PC-3 (cell line): ENCODE data around the gene SH3BGRL3. TPM values are rescaled to one million over a fixed set of nuclear protein-coding genes. Genes with fewer than 3 reads are reported as not detected.

Source experiments
- ATAC-seq: fragments of 200-7000 bp; cut with Tn5 transposase; 2 replicates; pipeline ENCODE4 v1.9.1; 2020; ENCODE audit warnings: mild to moderate bottlenecking, moderate library complexity
- BruUV-seq: library from RNA; stranded (reverse); fragments of 400-500 nt; replicated peaks from 2 replicates; lab custom pipeline; 2021; lab: Mats Ljungman, UMichigan
- CTCF ChIA-PET: fragments of 300-600 bp; sonication (Branson Sonifier 250); formaldehyde crosslinking; loops from one replicate; lab custom pipeline; 2022; ENCODE audit warnings: antibody characterized with exemption; lab: Charles Lee
- POLR2A ChIA-PET: fragments of 300-600 bp; sonication (Branson Sonifier 250); formaldehyde crosslinking; loops from one replicate; lab custom pipeline; 2022; ENCODE audit warnings: antibody characterized with exemption; ENCODE audit not compliant: unreplicated experiment; lab: Charles Lee
- DNase-seq: peaks from one replicate; pipeline ENCODE4 v3.0.0-alpha.2; 2015
- H2AFZ ChIP-seq: fragments of 300-600 bp; sonication (generic); 2 replicates; pipeline ENCODE4 v1.6.0; 2016; ENCODE audit warnings: antibody characterized with exemption, low read length
- H3F3A ChIP-seq: fragments of 300-600 bp; sonication (generic); one replicate; pipeline ENCODE4 v1.6.0; 2017; ENCODE audit warnings: antibody characterized with exemption, low read length, control low read depth, mild to moderate bottlenecking; ENCODE audit not compliant: unreplicated experiment
- H3K27ac ChIP-seq: fragments of 300-600 bp; sonication (generic); 2 replicates; pipeline ENCODE4 v1.5.1; 2016; ENCODE audit warnings: mild to moderate bottlenecking, low read length
- H3K27me3 ChIP-seq: fragments of 300-600 bp; sonication (generic); 2 replicates; pipeline ENCODE4 v1.6.1; 2016; ENCODE audit warnings: low read length, mixed read lengths
- H3K36me3 ChIP-seq: fragments of 300-600 bp; sonication (generic); 2 replicates; pipeline ENCODE4 v1.6.1; 2016; ENCODE audit warnings: low read depth, mixed run types, low read length, mixed read lengths
- H3K4me1 ChIP-seq: fragments of 300-600 bp; sonication (generic); 2 replicates; pipeline ENCODE4 v1.5.1; 2016; ENCODE audit warnings: low read length; ENCODE audit not compliant: insufficient read depth
- H3K4me2 ChIP-seq: fragments of 300-600 bp; sonication (generic); 2 replicates; pipeline ENCODE4 v1.6.0; 2016; ENCODE audit warnings: low read length
- H3K4me3 ChIP-seq: fragments of 300-600 bp; sonication (generic); 2 replicates; pipeline ENCODE4 v1.5.1; 2016; ENCODE audit warnings: mild to moderate bottlenecking, low read length, mixed read lengths
- H3K79me2 ChIP-seq: fragments of 300-600 bp; sonication (generic); 2 replicates; pipeline ENCODE4 v1.6.1; 2017; ENCODE audit warnings: low read length, mixed read lengths
- H3K9ac ChIP-seq: fragments of 300-600 bp; sonication (generic); 2 replicates; pipeline ENCODE4 v1.6.0; 2016; ENCODE audit warnings: mild to moderate bottlenecking, low read length
- H3K9me2 ChIP-seq: fragments of 300-600 bp; sonication (generic); replicated peaks from 2 replicates; pipeline ENCODE4 v1.6.1; 2016; ENCODE audit warnings: mixed run types, low read length, mixed read lengths
- H3K9me3 ChIP-seq: fragments of 300-600 bp; sonication (generic); 2 replicates; pipeline ENCODE4 v1.6.1; 2016; ENCODE audit warnings: low read length, mixed read lengths
- H4K20me1 ChIP-seq: fragments of 300-600 bp; sonication (generic); 2 replicates; pipeline ENCODE4 v1.6.1; 2016; ENCODE audit warnings: low read length, mixed read lengths
- CTCF ChIP-seq: fragments of 300-600 bp; sonication (generic); conservative IDR thresholded peaks from 2 replicates; pipeline ENCODE4 v1.5.1; 2017; ENCODE audit warnings: antibody characterized with exemption, low read depth, mild to moderate bottlenecking, low read length
- EZH2 ChIP-seq: fragments of 300-600 bp; sonication (generic); IDR thresholded peaks from one replicate; pipeline ENCODE4 v1.6.1; 2017; ENCODE audit warnings: antibody characterized with exemption, mild to moderate bottlenecking, low read length; ENCODE audit not compliant: unreplicated experiment
- EZH2phosphoT487 ChIP-seq: fragments of 300-600 bp; sonication (generic); IDR thresholded peaks from 2 replicates; pipeline ENCODE4 v1.6.1; 2018; ENCODE audit warnings: mild to moderate bottlenecking, antibody characterized with exemption, low read length, borderline replicate concordance
- intact Hi-C: fragments of 100-400 bp; cut with micrococcal nuclease; formaldehyde crosslinking; loops from 2 replicates; pipeline ENCODE4 v1.9.0; 2023
- total RNA-seq: library from RNA; depleted of rRNA; stranded (reverse); fragments of >200 nt; gene quantifications from 2 replicates; pipeline ENCODE4 v1.2.3, GENCODE V29; 2014

The SH3BGRL3 gene
- total RNA-seq, 1 experiment from 2014 or later, result 181 TPM

DNA sequence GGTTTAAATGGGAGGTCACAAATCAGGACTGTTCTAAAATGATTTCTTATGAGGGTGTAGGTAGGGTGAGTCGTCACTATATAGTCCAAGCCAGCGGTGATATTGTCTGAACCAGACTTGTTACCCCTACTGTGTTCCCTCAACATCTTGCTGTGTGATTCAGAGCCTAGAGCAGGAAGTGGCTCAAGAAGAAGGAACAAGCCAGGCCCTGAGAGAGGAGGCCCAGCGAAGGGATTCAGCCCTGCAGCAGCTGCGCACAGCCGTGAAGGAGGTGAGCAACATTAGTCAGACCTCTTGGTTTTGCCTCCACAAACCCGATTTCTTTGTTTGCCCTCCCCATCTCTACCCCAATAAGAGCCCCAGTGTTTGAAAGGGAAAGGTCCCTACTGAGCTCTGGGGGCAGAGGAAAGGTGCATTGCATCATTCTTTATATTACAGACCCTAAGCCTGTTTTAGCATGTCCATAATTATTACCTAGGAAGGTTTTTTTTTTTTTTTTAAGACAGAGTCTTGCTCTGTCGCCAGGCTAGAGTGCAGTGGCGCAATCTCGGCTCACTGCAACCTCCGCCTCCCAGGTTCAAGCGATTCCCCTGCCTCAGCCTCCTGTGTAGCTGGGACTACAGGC, 5.0 kb upstream of the SH3BGRL3 start:
- H3F3A ChIP-seq, result peaks cover 38% of the 10 kb centered on the region
- H3K4me2 ChIP-seq, result peak overlapping the region; percentile 73; the same call in 1 of the 2 replicates
- intact Hi-C loops, result loop anchor here (1.0 kb wide), 1 partner anchor 41 kb away; the partner anchor contains the start of gene CEP85
- CTCF ChIA-PET, result interaction anchor here (0.5 kb wide), 1 partner anchor 101 kb away, joined by 5 read pairs; no protein-coding TSS in a partner anchor
- no peak for TF ChIP-seq EZH2phosphoT487
- TF ChIP-seq CTCF, result no peak
- no peak for TF ChIP-seq EZH2
- peak overlapping the region; percentile 99 for H3K27ac ChIP-seq
- no peaks in the 10 kb centered on the region for H3K9me3 ChIP-seq
- H3K4me3 ChIP-seq, result no peak overlapping the region
- H3K9ac ChIP-seq, result peak overlapping the region; percentile 75; the same call in 1 of the 2 replicates
- H4K20me1 ChIP-seq, result no peaks in the 10 kb centered on the region
- peaks cover 59% of the 10 kb centered on the region for H3K4me1 ChIP-seq
- H3K79me2 ChIP-seq, result peaks cover 7% of the 10 kb centered on the region; the same call in 1 of the 2 replicates
- no peak overlapping the region for H2AFZ ChIP-seq
- H3K9me2 ChIP-seq, result no peaks in the 10 kb centered on the region
- ATAC-seq (no peak), DNase-seq (peak; percentile 19)
- BruUV-seq, result no TSS peak
- H3K36me3 ChIP-seq, result peaks cover 51% of the 10 kb centered on the region
- no peaks in the 10 kb centered on the region for H3K27me3 ChIP-seq
- POLR2A ChIA-PET, result no interaction called here

GRCh38 chr1:26275580-26276431, 4.1 kb upstream of the SH3BGRL3 start:
- intact Hi-C loops, result loop anchor here (1.0 to 2.0 kb wide), 3 partner anchors 42 to 107 kb away; partner anchors contain the start of genes C1orf232, CEP85 and ZNF593
- TSS peak; percentile 16 for BruUV-seq
- Histone ChIP-seq H3K79me2 (peaks cover 16% of the 10 kb centered on the region), H2AFZ (peak overlapping the region; percentile 65), H4K20me1 (no peaks in the 10 kb centered on the region), H3K9me2 (no peaks in the 10 kb centered on the region), H3K4me2 (peak overlapping the region; percentile 73), H3K4me3 (no peak overlapping the region; the same call in 1 of the 2 replicates), H3K36me3 (peaks cover 42% of the 10 kb centered on the region), H3F3A (peaks cover 38% of the 10 kb centered on the region), H3K4me1 (peaks cover 63% of the 10 kb centered on the region), H3K27ac (peak overlapping the region; percentile 99), H3K9ac (peak overlapping the region; percentile 75), H3K27me3 (no peaks in the 10 kb centered on the region), H3K9me3 (no peaks in the 10 kb centered on the region)
- ATAC-seq, result peak; percentile 55
- peak; percentile 94 for DNase-seq
- POLR2A ChIA-PET, result no interaction called here
- CTCF ChIA-PET, result interaction anchor here (0.5 to 1.0 kb wide), 5 partner anchors 42 to 116 kb away, joined by 3 to 6 read pairs (median 5); partner anchors contain the start of gene CEP85
- TF ChIP-seq EZH2, result no peak
- TF ChIP-seq CTCF, result peak; percentile 79
